ENCODE data around the gene KY.
A peak's percentile ranks its signal among the peaks of the same experiment; 100 is the strongest.
"Not testable (repeated sequence)": the region's sequence is repeated elsewhere in the genome, so short reads cannot be mapped to it uniquely, and the experiment has no call there.

Gene KY

DNA sequence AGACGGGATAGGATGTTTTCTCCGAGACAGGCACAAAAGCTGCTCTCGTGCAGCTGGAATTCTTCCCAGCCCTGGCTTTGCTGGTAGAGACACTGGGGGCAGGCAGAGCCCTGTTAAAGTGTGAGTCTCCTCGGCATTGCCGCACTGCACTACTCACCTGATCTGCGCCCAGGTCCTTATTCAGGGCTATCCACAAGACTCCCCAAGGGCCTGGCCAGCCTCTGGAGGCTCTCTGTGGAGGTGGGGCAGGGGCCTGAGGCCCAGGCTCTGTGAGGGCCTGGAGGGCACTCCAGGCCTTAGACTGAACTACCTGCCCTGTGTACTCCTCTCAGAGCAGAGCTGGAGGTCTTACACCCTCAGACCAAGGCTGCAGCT lies 48.4 kb downstream of the KY start:
- DNase-seq = no peak
- TF ChIP-seq POLR2A (IDR thresholded peaks at IDR 0.05; ENCODE audit: low read length) = no peak

DNA sequence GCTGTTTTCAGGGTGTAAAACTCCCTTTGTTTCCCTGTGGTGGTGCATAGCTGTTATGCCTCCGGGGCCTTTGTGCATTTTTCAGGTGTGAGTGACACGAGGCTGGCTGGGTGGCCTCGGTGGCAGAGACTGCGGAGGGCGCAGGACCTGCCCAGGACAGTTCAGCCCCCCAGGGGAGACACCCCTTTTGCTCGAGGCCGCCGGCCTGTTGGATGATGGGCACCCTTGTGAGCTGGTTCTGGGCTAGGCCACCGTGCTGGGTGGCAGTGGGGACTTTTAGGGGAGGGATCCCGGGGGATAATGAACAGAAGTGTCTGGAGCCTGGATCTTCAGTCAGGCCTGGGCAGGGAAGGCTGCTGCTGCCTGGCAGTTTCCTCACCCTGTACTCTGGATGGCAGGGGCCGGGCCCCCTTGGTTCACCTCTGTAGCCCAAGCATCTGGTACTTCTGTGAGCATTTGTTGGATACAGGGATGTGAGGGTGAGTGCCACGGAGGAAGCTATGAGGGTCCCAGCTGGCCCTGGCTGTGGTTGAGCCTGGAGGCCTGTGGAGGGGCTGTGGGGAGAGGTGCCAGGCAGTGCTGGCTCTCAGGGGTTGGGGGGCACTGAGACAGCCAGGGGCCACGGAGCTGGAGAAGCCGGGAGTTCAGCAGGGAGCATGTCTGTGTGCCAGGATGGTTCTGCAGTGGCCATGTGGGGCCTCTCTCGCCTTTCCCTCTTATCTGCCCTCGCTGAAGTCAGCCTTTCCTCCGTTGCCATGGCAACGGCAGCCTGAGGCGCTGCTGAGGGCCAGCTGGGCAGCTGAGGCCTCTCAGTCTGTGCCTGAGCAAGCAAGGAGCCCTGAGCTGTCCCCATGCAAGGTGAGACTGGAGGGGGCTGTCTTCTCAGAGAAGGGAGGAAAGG lies 49.0 kb downstream of the KY start:
- peak; percentile 58 to 68 for DNase-seq
- TF ChIP-seq POLR2A (IDR thresholded peaks at IDR 0.05; ENCODE audit: low read length) (no peak), GATA1 (IDR thresholded peaks at IDR 0.05; ENCODE audit: low read depth, low read length) (no peak)

DNA sequence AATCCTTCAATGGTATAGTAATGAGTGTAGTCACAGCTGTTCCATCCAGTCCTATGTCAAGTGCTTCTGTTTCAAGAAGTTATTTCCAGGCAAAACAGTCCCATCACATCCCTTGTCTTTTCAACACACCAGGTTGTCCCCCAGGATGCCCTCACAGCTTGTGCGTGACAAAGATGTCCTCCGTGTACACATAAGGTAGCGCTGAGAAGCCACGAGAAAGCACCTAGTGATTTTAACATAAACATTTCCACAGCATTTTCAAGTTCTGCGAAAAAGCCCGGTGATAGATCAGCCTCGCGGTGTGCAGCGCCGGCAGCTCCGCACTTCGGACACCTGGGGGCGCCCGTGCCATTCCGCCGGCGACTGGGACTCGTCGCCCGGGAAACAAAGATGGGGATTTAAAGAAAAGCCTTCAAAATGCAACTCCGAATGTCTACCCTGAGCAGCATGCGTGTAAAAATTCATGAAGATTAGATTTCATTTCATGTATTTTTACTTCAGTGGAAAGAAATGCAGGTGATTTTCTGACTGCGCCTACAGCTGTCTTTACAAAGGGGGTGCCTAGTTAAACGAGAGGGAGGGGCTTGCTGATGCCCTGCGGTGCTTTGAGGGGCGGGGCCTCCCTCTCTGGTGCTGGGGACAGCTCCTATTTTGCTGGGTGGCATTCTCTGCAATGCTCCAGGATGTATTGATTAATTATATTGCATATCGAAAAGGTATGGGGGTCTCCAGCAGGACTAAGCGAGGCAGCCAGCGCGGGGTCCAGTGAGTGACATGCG lies 49.9 kb downstream of the KY start:
- peak; percentile 58 to 67 for DNase-seq
- TF ChIP-seq POLR2A (IDR thresholded peaks at IDR 0.05; ENCODE audit: low read length) (no peak), GATA1 (IDR thresholded peaks at IDR 0.05; ENCODE audit: low read depth, low read length) (no peak)

DNA sequence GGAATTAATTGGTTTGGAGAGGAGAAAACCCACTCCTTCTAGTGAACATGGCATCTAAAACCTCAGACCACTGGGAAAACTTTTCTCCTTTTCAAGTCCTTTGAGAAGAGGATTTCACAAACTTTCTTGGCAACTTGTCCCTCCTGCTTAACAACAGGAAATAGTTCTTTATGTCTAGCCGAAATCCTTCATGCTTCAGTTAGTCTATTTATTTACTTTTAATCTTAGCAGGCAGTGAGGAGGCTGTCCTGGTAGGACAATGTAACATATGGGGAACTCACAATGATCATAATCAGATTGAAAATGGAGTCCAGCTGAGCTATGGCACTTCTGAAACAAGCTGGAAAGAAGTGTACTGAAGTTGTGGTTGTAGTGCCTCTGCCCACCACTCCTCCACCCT lies 50.6 kb downstream of the KY start:
- TF ChIP-seq POLR2A (IDR thresholded peaks at IDR 0.05; ENCODE audit: low read length) (no peak), GATA1 (IDR thresholded peaks at IDR 0.05; ENCODE audit: low read depth, low read length) (no peak)
- no peak for DNase-seq

DNA sequence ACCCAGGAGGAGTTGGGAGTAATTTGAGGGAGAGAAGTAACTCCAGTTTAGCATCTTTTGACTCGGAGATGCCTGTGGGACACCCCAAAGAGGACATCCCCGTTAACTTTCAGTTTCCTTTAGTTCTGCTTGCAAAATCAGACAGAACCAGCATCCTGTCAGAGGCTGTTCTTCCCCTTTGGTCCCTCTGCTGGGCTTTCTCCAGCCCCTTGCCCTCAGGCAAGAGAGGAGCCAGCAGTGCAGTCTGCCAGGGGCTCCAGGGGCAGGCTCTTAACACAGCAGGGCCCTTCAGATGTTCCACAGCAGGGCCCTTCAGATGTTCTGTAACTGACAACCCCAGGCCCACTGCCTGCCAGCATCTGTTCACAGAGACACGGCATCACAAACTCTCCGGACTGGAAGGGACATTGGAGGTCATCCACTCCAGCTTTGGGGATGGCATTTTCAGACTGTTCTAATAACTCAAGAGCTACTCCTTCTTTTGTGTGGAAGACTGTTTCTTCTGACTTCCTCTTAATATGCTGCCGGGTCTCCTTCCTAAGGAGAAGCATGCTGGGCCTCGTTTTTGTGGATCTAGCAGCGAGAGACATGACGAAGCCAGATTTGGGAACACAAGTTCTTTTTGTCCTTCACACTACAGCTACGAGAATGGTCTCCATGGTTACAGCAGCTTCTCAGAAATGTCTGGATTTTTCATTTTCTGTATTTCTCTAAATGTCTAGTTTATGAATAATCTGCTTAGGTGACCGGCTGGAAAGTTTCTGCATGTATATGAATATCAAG lies 51.9 kb downstream of the KY start:
- no peak for DNase-seq
- TF ChIP-seq POLR2A (IDR thresholded peaks at IDR 0.05; ENCODE audit: low read length) (no peak), GATA1 (IDR thresholded peaks at IDR 0.05; ENCODE audit: low read depth, low read length) (no peak)

DNA sequence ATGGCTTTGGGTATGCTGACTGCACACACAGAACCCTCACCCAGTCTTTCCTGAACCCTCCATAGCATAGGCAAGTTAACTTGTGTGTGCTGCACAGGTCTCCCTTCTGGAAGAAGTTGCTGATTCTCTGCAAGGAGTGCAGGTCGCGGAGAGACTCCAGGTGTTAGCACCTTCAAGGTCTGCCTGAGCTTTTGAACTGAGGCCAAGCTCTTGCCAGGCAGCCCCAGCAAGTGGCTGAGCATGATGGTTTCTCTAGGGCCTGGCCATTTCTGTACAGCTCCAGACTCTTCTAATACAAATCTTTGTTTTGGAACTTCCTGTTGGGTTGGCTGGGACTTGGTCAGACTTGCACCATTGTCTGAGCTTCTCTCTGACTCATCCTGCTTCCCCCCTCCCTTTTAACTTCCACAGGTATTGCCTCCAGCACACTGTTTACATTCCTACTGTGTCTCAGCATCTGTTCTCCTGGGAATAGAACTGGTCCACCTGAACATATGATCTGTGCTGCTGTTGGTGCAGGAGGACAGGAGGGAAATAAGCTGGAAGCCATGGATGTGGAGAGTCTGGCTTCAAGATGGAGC lies 53.3 kb downstream of the KY start:
- TF ChIP-seq POLR2A (IDR thresholded peaks at IDR 0.05; ENCODE audit: low read length) = no peak
- no peak for TF ChIP-seq GATA1 (IDR thresholded peaks at IDR 0.05; ENCODE audit: low read depth, low read length)
- no peak for DNase-seq

DNA sequence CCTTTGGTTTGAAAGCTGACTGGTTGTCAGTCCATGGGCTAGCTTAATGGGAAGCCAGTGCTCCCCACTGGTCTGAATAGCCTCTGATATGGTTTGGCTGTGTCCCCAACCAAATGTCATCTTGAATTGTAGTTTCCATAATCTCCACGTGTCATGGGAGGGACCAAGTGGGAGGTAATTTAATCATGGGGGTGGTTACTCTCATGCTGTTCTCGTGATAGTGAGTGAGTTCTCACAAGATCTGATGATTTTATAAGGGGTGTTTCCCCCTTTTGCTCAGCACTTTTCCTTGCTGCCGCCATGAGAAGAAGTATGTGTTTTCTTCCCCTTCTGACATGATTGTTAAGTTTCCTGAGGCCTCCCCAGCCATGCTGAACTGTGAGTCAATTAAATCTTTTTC lies 55.8 kb downstream of the KY start:
- DNase-seq = not testable (repeated sequence)

DNA sequence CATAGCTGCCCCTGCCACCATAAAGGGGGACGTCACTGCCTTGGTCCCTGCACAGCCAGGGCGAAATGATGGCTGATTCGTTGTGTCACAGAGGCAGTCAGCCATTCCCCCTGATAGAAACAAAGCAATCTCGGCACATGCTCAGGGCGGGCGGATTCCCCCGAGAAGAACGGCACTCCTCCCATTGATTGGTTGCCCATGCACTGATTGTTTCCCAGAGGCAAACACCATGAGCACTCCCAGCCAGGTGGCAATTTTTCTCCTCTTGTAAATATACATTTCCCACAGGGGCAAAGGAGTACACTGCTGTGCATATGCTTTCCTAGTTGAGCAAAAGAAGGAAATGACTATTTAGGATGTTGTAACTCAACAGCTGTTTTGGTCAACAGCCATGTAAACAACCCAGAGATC lies 56.5 kb downstream of the KY start:
- TF ChIP-seq GATA1 (IDR thresholded peaks at IDR 0.05; ENCODE audit: low read depth, low read length) = no peak
- TF ChIP-seq POLR2A (IDR thresholded peaks at IDR 0.05; ENCODE audit: low read length) = no peak
- no peak for DNase-seq

DNA sequence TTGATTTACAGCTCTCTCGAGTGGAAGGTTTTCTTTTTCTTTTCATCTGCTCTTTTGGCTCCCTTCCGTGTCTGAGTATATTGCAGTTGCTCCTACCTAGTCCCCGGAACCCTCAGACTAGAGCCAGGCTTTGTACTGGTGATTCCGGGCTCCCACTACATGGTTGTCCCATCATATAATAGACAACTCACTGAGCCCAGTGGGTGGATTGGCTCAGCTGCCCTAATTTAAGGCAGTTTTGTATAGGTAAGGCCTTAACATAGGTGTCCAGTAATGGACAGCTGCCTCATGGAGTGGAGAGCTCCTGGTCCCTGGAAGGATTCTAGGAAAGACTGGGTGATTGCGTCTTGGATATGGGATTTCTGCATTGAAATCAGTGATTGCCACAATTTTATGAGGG lies 58.0 kb downstream of the KY start:
- no peak for TF ChIP-seq POLR2A (IDR thresholded peaks at IDR 0.05; ENCODE audit: low read length)
- no peak for TF ChIP-seq GATA1 (IDR thresholded peaks at IDR 0.05; ENCODE audit: low read depth, low read length)
- DNase-seq = no peak

DNA sequence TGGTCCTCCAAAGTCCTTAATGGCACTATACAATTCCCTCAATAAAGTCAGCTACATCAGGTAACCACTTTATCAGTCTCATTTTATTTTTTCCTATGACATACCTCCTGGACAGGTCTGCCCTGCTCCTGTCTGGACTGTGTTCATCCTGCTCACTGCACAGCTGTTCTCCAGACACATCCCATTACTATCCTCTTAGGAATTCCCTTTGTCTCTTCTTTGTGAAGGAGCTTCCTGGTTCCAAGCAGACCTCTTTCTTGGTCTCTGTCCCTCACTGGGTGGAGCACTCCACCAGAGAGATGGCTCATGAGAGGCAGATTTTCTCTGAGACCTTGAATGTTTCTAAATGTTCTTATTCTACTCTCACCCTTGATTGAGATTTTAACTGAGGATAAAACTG lies 60.1 kb downstream of the KY start:
- DNase-seq = no peak
- no peak for TF ChIP-seq POLR2A (IDR thresholded peaks at IDR 0.05; ENCODE audit: low read length)
- TF ChIP-seq GATA1 (IDR thresholded peaks at IDR 0.05; ENCODE audit: low read depth, low read length) = no peak

DNA sequence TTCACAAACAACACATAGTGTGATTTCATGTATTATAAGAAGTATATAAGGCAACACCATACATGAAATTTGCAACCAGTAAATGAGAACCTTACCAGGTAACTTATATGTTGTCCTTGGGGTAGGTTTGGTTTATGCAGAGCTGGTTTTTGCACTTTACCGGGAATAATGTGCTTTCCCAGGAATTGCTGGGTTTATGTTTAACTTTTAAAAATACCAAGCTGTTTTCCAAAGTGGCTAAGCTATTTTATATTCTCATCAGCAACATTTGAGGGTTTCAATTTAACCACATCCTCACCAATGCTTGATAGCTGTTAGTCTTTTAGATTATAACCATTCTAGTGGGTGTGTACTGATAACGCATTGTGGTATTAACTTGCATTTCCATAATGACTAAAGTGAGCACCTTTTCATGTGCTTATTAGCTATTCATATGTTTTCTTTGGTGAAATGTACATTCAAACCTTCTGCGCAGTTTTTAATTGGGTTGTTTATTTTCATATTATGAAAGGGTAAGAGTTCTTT lies 71.6 kb downstream of the KY start:
- TF ChIP-seq POLR2A (IDR thresholded peaks at IDR 0.05; ENCODE audit: low read length) (no peak), GATA1 (IDR thresholded peaks at IDR 0.05; ENCODE audit: low read depth, low read length) (no peak)
- DNase-seq = no peak

DNA sequence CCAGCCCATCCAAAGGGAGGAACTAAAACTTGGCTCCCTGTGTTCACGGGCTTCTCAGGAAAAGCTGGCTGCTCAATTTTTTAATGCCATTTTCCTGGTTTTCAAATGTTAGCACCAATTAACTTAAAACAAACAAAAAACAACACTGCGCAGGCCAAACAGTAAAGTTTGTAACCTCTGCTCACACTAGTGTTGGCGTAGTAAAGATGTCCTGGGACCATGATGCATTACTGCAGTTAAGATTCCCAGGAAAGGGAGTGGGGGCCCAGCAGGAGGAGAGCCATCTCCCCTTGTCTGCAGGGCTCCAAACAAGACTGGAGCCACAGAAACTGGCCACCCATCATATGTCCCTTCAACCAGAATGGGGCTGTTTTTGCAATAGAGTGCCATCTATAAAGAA lies 74.0 kb downstream of the KY start:
- DNase-seq = no peak
- TF ChIP-seq POLR2A (IDR thresholded peaks at IDR 0.05; ENCODE audit: low read length) = no peak
- TF ChIP-seq GATA1 (IDR thresholded peaks at IDR 0.05; ENCODE audit: low read depth, low read length) = no peak

DNA sequence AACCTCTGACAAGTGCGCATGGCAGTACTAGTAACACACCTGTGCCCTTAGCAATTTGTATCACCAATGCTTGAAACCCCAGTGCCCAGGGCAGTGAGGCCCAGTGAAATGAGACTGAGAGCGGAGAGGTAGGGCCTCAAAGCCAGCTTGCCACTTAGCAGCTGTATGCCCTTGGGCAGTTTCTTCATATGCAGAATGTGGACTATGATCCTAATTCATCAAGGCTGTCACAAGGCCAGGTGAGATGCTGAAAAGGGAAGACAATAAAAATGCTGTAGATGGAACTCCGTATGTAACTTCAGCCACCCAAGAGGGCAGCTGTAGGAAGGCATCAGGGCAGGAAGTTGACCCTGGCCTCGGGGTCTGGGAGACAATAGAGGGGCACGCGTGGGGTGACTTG lies 74.4 kb downstream of the KY start:
- no peak for TF ChIP-seq GATA1 (IDR thresholded peaks at IDR 0.05; ENCODE audit: low read depth, low read length)
- TF ChIP-seq POLR2A (IDR thresholded peaks at IDR 0.05; ENCODE audit: low read length) = no peak
- no peak for DNase-seq

DNA sequence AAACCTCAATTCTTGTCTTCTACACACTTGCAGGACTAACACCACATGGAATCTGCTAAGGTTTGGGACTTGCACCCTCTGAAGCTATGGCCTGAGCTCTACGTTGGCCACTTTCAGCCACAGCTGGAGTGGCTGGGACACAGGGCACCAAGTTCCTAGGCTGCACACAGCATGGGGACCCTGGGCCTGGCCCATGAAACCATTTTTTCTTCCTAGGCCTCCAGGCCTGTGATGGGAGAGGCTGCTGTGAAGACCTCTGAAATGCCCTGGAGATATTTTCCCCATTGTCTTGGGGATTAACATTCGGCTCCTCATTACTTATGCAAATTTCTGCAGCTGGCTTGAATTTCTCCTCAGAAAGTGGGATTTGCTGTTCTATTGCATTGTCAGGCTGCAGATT lies 80.9 kb downstream of the KY start:
- DNase-seq = not testable (repeated sequence)

All from erythroblast (primary cell).